Nephron progenitor cell (in vitro differentiated cells): Measurements from ENCODE around the gene CRYBG3.

Experiments
- DNase-seq: peaks from one replicate; pipeline ENCODE4 v3.0.0; 2021
- H3K27ac Mint-ChIP-seq: 2 replicates; pipeline ENCODE4 v1.8.0; 2021; ENCODE audit warnings: mild to moderate bottlenecking, moderate library complexity, mixed read lengths
- H3K27me3 Mint-ChIP-seq: 2 replicates; pipeline ENCODE4 v1.8.0; 2021; ENCODE audit warnings: mild to moderate bottlenecking, low read depth, mixed read lengths; ENCODE audit not compliant: poor library complexity
- H3K36me3 Mint-ChIP-seq: 2 replicates; pipeline ENCODE4 v1.8.0; 2021; ENCODE audit warnings: low read depth, mixed read lengths
- H3K4me1 Mint-ChIP-seq: 2 replicates; pipeline ENCODE4 v1.8.0; 2021; ENCODE audit warnings: mixed read lengths
- H3K4me3 Mint-ChIP-seq: 2 replicates; pipeline ENCODE4 v1.8.0; 2021; ENCODE audit warnings: mild to moderate bottlenecking, moderate library complexity, mixed read lengths
- H3K9me3 Mint-ChIP-seq: 2 replicates; pipeline ENCODE4 v1.8.0; 2021; ENCODE audit warnings: mild to moderate bottlenecking, moderate library complexity, mixed read lengths
- TF ChIP-seq, protein P1 (sequence below): fragments of 200-600 bp; sonication (generic); IDR thresholded peaks from 2 replicates; pipeline ENCODE4 v1.5.0; 2021; ENCODE audit warnings: antibody characterized with exemption

CRYBG3 gene

DNA sequence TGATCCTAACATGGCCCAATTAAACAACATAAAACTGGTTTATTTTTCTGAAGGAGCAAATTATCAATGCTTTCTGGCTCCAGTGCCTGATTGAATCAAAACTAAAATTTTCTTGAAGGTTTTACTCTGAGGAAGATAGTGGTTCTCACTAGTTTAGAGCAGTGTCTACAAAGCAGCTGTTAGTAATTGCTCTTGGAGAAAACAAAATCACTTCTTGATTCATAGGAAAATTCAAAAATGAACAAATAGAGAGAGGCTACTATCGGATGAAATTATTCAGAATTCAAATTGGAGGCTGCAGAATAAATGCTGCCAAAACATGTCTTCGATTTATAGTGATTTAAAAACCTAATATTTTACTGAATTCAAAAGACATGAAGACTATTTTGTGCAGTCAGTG, 165.5 kb downstream of the CRYBG3 start:
- no peak for DNase-seq
- Mint-ChIP-seq H3K27ac (no peak overlapping the region), H3K4me1 (no peaks in the 10 kb centered on the region), H3K27me3 (peaks cover 3% of the 10 kb centered on the region), H3K9me3 (no peaks in the 10 kb centered on the region), H3K4me3 (no peak overlapping the region), H3K36me3 (no peaks in the 10 kb centered on the region)
- TF ChIP-seq, protein P1, sequence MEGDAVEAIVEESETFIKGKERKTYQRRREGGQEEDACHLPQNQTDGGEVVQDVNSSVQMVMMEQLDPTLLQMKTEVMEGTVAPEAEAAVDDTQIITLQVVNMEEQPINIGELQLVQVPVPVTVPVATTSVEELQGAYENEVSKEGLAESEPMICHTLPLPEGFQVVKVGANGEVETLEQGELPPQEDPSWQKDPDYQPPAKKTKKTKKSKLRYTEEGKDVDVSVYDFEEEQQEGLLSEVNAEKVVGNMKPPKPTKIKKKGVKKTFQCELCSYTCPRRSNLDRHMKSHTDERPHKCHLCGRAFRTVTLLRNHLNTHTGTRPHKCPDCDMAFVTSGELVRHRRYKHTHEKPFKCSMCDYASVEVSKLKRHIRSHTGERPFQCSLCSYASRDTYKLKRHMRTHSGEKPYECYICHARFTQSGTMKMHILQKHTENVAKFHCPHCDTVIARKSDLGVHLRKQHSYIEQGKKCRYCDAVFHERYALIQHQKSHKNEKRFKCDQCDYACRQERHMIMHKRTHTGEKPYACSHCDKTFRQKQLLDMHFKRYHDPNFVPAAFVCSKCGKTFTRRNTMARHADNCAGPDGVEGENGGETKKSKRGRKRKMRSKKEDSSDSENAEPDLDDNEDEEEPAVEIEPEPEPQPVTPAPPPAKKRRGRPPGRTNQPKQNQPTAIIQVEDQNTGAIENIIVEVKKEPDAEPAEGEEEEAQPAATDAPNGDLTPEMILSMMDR, result no peak

- Mint-ChIP-seq H3K9me3 (no peaks in the 10 kb centered on the region), H3K4me1 (no peaks in the 10 kb centered on the region), H3K36me3 (no peaks in the 10 kb centered on the region), H3K4me3 (no peak overlapping the region), H3K27ac (no peak overlapping the region), H3K27me3 (peaks cover 3% of the 10 kb centered on the region)
- DNase-seq, result no peak
- TF ChIP-seq, protein P1, result no peak
Measured at GRCh38 chr3:97988784-97989568, 167.2 kb downstream of the CRYBG3 start.

GRCh38 chr3:97990624-97991292, 168.9 kb downstream of the CRYBG3 start:
- TF ChIP-seq, protein P1, result no peak
- no peak for DNase-seq
- Mint-ChIP-seq H3K9me3 (no peaks in the 10 kb centered on the region), H3K4me3 (no peak overlapping the region), H3K27ac (no peak overlapping the region), H3K4me1 (no peaks in the 10 kb centered on the region), H3K27me3 (peaks cover 3% of the 10 kb centered on the region), H3K36me3 (no peaks in the 10 kb centered on the region)

DNA sequence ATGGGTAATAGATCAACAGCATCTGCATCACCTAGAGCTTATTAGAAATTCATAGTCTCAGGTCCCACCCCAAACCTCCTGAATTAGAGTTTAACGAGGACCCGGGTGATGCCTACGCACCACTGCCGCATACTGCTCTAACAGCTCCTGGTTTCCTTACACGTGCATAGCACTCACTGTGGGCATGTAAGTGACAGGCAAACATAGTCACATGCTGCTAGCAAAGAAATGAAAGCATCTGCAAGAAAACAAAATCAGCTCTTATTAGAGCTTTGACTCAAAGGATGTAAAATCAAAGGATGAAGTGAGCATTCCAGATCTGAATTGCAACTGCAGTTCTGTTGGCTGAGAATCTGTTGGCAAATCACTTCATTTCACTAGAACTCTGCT, 169.5 kb downstream of the CRYBG3 start:
- Mint-ChIP-seq H3K27me3 (no peaks in the 10 kb centered on the region), H3K4me1 (no peaks in the 10 kb centered on the region), H3K4me3 (no peak overlapping the region), H3K27ac (no peak overlapping the region), H3K9me3 (no peaks in the 10 kb centered on the region), H3K36me3 (no peaks in the 10 kb centered on the region)
- no peak for DNase-seq
- TF ChIP-seq, protein P1, result no peak

DNA sequence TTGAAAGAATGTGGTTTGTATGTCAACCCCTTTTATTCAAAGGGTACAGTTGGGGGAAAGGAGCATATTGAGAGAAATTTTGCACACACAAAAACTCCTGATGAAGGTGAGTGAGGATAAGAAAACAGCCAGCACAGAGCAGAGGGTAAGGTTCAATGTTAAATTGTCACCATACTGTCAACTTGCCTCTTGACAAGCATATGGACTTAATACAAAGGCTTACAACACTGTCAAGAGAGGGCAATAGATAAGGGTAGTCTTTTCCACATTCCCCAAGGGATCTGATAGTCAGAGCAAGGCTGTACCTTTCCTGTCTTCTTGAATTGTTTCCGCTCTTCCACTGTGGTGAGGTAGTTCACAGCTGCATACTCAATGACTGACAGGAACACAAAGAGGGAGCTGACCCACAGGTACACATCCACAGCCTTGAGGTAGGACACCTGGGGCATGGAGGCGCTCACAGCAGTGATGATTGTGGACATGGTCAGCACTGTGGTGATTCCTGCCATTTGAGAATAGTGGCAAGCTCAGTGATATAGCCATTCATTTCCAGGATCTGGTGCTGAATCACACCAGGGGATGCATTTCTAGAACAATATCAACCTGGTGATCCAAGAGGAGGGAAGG, 170.8 kb downstream of the CRYBG3 start:
- DNase-seq, result no peak
- Mint-ChIP-seq H3K9me3 (no peaks in the 10 kb centered on the region), H3K27me3 (no peaks in the 10 kb centered on the region), H3K4me1 (no peaks in the 10 kb centered on the region), H3K4me3 (no peak overlapping the region), H3K36me3 (no peaks in the 10 kb centered on the region), H3K27ac (no peak overlapping the region)
- TF ChIP-seq, protein P1, result no peak
